NCI-H82 treated with DMSO at 0.1 percent for 48 hours (cell line): ENCODE measurements around the gene NLGN3.

Source experiments
- DNase-seq: peaks from one replicate; lab custom pipeline; 2025; ENCODE audit not compliant: unreplicated experiment; lab: John Stamatoyannopoulos, UW

The NLGN3 gene

GRCh38 chrX:71144651-71145050, at the start of gene NLGN3:
NLGN3 (plus strand) TSS chrX:71144841; CDS start chrX:71147750, 2,909 bp downstream.
- no peak for DNase-seq

GRCh38 chrX:71095033-71095432, 49.6 kb upstream of the NLGN3 start:
- no peak for DNase-seq

DNA sequence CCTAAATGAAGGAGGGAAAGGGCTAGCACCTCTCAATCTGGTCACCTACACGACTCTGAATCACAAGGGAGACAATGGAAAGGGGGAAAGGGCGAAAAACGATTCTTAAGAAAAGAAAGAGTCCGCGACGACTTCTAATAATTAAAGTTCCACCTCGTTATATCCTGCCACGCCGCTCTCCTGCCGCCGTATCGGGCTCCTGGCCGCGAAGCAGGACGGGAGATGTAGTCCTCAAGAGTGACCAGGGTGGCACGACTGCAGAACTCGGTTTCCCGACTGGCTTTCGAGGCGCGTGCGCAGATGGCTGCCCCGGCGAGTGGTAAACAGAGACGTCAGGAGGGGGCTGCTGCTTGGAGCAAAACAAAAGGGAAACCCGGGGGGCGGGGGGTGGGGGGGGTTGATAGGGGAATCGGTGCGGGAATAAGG, 49.1 kb upstream of the NLGN3 start, which contains the start of gene FOXO4:
Gene FOXO4 (plus strand): TSS at position 297 of the 426 bp plus-strand sequence. CDS start 678 bp downstream, outside the sequence.
- DNase-seq = peak; percentile 70

DNA sequence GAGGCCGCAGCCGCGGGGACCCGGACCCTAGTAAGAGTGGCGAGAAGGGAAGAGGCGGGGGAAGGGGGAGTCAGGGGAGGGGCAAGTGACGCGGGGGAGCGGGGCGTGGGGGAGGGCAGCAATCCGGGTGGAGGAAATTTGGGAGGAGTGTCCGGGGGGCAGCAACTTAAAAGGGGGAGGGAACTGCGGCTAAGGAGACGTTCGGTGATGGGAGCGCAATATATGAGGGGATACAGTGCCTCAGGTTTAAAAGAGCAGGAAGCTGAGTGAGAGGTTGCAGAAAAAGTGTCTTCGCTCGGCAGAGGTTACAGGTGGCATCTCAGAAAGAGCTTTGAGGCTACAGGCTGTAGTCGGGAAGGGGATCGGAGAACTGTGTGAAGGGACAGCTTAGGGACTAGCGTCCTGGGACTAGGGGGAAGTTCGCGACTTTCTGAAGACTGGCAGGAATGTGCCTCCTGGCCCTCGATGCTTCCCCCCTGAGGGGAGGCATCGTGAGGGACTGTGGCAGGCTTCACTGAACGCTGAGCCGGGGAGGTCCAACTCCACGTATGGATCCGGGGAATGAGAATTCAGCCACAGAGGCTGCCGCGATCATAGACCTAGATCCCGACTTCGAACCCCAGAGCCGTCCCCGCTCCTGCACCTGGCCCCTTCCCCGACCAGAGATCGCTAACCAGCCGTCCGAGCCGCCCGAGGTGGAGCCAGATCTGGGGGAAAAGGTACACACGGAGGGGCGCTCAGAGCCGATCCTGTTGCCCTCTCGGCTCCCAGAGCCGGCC, 48.5 kb upstream of the NLGN3 start:
- peak; percentile 62 for DNase-seq

- no peak for DNase-seq
These were observed 47.9 kb upstream of the NLGN3 start for GRCh38 chrX:71096760-71097032.

DNA sequence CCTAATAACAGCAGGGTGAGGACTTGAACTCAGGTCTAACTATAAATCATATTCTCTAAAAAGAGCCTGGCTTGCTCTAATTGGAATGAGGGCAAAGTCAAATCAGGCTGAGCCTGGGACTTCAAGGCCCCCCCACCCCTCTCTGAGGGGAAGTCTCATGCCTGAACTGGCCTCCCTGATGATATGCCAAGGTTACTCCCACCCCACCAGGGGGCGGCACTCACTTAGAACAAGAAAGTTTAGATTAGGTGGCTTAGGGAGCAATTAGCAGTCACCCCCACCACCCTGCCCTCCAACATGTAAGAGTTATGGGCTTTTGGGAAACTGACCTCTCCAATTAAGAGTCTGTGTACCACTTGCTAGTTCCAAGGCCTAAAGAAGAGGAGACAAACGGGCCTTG, 46.3 kb upstream of the NLGN3 start:
- peak; percentile 59 for DNase-seq

GRCh38 chrX:71098951-71099506, 45.6 kb upstream of the NLGN3 start:
- no peak for DNase-seq

GRCh38 chrX:71099736-71100135, 44.9 kb upstream of the NLGN3 start:
- no peak for DNase-seq

DNA sequence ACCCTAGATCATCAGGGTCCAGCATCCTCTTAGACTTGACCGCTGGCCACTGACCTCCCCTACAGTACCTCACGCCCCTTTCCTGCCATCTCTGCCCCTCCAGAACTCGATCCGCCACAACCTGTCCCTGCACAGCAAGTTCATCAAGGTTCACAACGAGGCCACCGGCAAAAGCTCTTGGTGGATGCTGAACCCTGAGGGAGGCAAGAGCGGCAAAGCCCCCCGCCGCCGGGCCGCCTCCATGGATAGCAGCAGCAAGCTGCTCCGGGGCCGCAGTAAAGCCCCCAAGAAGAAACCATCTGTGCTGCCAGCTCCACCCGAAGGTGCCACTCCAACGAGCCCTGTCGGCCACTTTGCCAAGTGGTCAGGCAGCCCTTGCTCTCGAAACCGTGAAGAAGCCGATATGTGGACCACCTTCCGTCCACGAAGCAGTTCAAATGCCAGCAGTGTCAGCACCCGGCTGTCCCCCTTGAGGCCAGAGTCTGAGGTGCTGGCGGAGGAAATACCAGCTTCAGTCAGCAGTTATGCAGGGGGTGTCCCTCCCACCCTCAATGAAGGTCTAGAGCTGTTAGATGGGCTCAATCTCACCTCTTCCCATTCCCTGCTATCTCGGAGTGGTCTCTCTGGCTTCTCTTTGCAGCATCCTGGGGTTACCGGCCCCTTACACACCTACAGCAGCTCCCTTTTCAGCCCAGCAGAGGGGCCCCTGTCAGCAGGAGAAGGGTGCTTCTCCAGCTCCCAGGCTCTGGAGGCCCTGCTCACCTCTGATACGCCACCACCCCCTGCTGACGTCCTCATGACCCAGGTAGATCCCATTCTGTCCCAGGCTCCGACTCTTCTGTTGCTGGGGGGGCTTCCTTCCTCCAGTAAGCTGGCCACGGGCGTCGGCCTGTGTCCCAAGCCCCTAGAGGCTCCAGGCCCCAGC, 43.8 kb upstream of the NLGN3 start:
- no peak for DNase-seq

DNA sequence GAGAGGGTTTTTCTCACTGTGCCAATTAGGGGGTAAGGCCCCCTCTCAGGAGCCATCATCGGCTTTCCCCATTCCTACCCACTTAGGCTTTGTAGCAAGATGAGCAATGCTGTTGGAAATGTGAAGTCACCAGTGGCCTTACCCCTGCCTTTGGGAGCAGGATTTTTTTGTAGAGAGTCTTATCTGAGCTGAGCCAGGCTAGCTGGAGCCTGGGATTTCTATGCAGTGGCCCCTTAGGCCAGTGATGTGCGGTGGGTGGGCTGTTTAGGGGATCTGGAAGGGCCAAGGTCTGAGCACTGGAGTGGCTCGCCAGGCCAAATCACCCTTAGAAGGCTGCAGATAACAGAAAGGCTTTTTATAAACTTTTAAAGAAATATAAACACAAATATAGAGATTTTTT, 42.3 kb upstream of the NLGN3 start:
- DNase-seq = no peak

GRCh38 chrX:71103110-71103983, 41.3 kb upstream of the NLGN3 start:
- DNase-seq = peak; percentile 85

DNA sequence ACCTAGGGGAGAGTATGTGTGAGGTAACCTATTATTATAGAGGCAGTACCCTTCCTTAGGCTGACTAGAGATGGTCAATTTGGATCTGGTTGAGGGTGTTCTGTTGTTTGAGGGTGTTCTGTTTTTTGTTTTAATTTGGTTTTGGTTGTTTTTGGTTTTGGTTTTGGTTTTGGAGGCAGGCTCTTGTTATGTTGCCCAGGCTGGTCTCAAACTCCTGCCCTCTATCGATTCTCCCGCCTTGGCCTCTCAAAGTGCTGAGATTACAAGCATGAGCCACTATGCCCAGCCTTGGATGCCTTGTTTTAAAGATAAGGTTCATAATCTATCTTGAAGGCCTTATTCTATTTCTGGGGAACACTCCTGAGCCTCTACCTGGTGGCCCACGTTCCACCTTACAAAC, 39.0 kb upstream of the NLGN3 start:
- no peak for DNase-seq

- DNase-seq = no peak
These were observed 38.2 kb upstream of the NLGN3 start, which contains the start of gene CXorf65 for GRCh38 chrX:71106427-71106826. CXorf65 (minus strand) TSS chrX:71106740; CDS start chrX:71106556, 184 bp downstream.

- DNase-seq = no peak
These were observed 37.4 kb upstream of the NLGN3 start for GRCh38 chrX:71107245-71107644.

DNA sequence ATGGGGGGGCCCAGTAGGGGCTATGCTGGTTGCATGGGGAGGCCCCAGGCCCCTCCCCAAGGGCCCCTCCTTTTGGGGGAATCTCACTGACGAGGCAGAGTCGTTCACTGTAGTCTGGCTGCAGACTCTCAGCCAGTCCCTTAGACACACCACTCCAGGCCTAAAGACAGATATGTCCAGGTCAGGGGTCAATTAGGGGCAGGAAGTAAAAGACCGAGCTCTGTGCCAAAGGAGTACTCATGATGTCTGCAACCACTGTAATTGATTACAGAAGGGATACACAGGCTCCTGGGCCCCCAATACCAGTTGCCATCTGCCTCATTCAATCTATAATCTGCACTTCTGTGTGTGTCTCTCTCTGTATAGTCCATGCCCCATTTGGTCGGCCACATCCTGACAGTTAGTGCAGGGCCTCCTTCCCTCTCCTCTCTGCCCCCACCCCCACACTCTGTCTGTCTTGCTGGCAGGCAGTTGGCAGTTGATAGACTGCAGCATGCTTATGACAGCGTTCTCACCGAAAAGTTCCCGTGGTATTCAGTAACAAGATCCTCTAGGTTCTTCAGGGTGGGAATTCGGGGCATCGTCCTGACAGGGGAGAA, 36.8 kb upstream of the NLGN3 start:
- no peak for DNase-seq

DNA sequence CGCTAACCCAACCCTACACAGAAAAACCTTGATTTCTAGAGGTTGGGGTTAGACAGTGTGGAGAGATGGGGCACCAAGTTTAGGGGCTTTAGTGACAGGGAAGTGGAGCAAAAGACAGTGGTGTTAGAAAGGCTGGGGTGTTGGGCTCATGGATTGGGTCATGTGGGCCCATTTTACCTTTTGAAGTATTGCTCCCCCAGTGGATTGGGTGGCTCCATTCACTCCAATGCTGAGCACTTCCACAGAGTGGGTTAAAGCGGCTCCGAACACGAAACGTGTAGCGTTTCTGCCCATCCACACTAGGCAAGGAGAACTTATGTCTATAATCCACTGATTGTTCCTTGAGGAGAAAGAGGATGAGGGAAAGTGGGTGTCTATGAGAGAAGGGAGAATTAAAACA, 35.6 kb upstream of the NLGN3 start:
- no peak for DNase-seq

- peak; percentile 11 for DNase-seq
These were observed 33.3 kb upstream of the NLGN3 start, which contains the start of gene IL2RG for GRCh38 chrX:71111141-71111843. IL2RG (minus strand) TSS chrX:71111577; CDS start chrX:71111539, 38 bp downstream.

DNA sequence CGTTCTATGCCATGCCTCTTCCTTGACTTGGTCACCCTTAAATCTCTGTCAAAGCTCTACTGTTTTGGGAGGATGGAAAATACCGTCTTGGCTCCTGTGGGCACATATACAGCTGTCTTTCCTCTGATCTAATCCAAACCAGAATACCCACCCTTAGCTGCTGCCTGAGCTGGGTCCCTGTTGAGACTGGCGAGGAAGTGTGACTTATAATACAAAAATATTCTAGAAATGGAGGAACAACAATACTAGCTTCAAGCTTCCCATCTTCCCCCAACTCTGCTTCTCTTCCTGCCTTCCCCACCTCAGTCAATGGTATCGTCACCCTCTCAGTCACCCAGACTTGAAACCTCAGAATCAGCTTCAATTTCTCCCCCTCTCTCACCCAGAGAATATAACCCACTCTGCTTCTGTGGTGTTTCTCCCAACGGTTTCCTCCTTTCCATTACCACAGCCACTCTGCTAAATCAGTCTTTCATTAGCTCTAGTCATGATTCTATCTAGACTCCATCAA, 32.7 kb upstream of the NLGN3 start:
- DNase-seq = no peak

GRCh38 chrX:71117358-71117757, 27.3 kb upstream of the NLGN3 start:
- DNase-seq = no peak
